ENCODE measurements around the gene JAKMIP2. TPM values are rescaled to one million over a fixed set of nuclear protein-coding genes. Genes with fewer than 3 reads are reported as not detected.
"Not testable (repeated sequence)": the region's sequence is repeated elsewhere in the genome, so short reads cannot be mapped to it uniquely, and the experiment has no call there.

The JAKMIP2 gene
- polyA plus RNA-seq, 1 donor from 2014 or later, result 46.3 TPM

DNA sequence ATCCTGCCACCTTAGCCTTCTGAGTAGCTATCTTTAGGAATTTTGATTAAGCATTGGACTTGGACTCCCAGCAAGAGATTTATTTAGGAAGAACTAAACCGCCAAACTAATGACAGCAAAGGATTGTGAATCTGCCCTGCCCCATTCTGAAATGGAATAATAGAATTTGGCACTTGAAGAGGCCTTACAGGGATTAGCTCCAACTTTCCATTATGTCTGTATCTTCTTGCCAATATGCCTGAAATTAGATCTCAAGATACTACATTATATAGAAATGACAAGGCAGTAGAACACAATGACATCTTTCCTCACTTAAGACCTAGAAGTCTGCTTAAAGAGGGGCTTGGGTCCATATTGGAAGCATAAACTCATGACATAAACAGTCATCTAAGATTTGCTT, 195.7 kb downstream of the JAKMIP2 start:
- H3K9me2 ChIP-seq (ENCODE audit: insufficient read depth, low read length), result no peaks in the 10 kb centered on the region
- no peak overlapping the region for H3K4me3 ChIP-seq (ENCODE audit: low read length)
- H3K9ac ChIP-seq (ENCODE audit: low read length), result no peak overlapping the region
- no peaks in the 10 kb centered on the region for H4K20me1 ChIP-seq (ENCODE audit: insufficient read depth)
- no peak overlapping the region for H3K27ac ChIP-seq (ENCODE audit: low read length)
- no peaks in the 10 kb centered on the region for H3K9me3 ChIP-seq (ENCODE audit: low read length)
- no peaks in the 10 kb centered on the region for H3F3A ChIP-seq (ENCODE audit: insufficient read depth, low read length, poor library complexity, severe bottlenecking)
- no peak overlapping the region for H2AFZ ChIP-seq (ENCODE audit: low read depth, low read length)
- TF ChIP-seq RAD21 (conservative IDR thresholded peaks at IDR 0.05), result no peak
- TF ChIP-seq TAF1 (IDR thresholded peaks at IDR 0.05; ENCODE audit: low read depth), result no peak
- TF ChIP-seq, protein P1, sequence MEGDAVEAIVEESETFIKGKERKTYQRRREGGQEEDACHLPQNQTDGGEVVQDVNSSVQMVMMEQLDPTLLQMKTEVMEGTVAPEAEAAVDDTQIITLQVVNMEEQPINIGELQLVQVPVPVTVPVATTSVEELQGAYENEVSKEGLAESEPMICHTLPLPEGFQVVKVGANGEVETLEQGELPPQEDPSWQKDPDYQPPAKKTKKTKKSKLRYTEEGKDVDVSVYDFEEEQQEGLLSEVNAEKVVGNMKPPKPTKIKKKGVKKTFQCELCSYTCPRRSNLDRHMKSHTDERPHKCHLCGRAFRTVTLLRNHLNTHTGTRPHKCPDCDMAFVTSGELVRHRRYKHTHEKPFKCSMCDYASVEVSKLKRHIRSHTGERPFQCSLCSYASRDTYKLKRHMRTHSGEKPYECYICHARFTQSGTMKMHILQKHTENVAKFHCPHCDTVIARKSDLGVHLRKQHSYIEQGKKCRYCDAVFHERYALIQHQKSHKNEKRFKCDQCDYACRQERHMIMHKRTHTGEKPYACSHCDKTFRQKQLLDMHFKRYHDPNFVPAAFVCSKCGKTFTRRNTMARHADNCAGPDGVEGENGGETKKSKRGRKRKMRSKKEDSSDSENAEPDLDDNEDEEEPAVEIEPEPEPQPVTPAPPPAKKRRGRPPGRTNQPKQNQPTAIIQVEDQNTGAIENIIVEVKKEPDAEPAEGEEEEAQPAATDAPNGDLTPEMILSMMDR (IDR thresholded peaks at IDR 0.05; ENCODE audit: poor library complexity, severe bottlenecking), result no peak
- H3K27me3 ChIP-seq (ENCODE audit: insufficient read depth, low read depth, low read length), result no peaks in the 10 kb centered on the region
- no peak overlapping the region for H3K4me2 ChIP-seq (ENCODE audit: low read length)
- no peaks in the 10 kb centered on the region for H3K79me2 ChIP-seq (replicated peaks; ENCODE audit: insufficient read depth, low read length)
- no peaks in the 10 kb centered on the region for H3K36me3 ChIP-seq (ENCODE audit: insufficient read depth, low read length)

DNA sequence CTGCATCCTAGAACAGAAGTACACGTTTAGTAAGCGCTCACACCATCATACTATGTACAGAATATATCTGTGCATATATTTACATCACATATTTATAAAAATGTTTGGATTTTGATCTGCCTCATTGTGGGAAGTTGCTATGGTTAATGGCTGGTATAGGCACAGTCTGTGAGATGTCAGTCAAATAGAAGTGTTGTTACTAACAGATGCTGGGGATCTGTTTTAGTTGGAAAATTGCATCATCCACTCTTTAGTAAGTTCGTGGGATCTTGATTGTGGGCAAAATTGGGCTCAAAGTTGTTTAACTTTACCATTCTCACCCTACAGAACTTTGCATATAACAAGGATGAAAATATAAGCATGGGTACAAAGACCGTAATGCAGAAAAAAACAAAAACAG, 196.3 kb downstream of the JAKMIP2 start:
- Histone ChIP-seq H3F3A (ENCODE audit: insufficient read depth, low read length, poor library complexity, severe bottlenecking) (no peaks in the 10 kb centered on the region), H4K20me1 (ENCODE audit: insufficient read depth) (no peaks in the 10 kb centered on the region), H2AFZ (ENCODE audit: low read depth, low read length) (no peak overlapping the region), H3K9ac (ENCODE audit: low read length) (no peak overlapping the region), H3K27ac (ENCODE audit: low read length) (no peak overlapping the region), H3K4me3 (ENCODE audit: low read length) (no peak overlapping the region), H3K79me2 (replicated peaks; ENCODE audit: insufficient read depth, low read length) (no peaks in the 10 kb centered on the region), H3K9me2 (ENCODE audit: insufficient read depth, low read length) (no peaks in the 10 kb centered on the region), H3K27me3 (ENCODE audit: insufficient read depth, low read depth, low read length) (no peaks in the 10 kb centered on the region), H3K4me2 (ENCODE audit: low read length) (no peak overlapping the region), H3K9me3 (ENCODE audit: low read length) (no peaks in the 10 kb centered on the region), H3K36me3 (ENCODE audit: insufficient read depth, low read length) (no peaks in the 10 kb centered on the region)
- TF ChIP-seq, protein P2, sequence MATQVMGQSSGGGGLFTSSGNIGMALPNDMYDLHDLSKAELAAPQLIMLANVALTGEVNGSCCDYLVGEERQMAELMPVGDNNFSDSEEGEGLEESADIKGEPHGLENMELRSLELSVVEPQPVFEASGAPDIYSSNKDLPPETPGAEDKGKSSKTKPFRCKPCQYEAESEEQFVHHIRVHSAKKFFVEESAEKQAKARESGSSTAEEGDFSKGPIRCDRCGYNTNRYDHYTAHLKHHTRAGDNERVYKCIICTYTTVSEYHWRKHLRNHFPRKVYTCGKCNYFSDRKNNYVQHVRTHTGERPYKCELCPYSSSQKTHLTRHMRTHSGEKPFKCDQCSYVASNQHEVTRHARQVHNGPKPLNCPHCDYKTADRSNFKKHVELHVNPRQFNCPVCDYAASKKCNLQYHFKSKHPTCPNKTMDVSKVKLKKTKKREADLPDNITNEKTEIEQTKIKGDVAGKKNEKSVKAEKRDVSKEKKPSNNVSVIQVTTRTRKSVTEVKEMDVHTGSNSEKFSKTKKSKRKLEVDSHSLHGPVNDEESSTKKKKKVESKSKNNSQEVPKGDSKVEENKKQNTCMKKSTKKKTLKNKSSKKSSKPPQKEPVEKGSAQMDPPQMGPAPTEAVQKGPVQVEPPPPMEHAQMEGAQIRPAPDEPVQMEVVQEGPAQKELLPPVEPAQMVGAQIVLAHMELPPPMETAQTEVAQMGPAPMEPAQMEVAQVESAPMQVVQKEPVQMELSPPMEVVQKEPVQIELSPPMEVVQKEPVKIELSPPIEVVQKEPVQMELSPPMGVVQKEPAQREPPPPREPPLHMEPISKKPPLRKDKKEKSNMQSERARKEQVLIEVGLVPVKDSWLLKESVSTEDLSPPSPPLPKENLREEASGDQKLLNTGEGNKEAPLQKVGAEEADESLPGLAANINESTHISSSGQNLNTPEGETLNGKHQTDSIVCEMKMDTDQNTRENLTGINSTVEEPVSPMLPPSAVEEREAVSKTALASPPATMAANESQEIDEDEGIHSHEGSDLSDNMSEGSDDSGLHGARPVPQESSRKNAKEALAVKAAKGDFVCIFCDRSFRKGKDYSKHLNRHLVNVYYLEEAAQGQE (IDR thresholded peaks at IDR 0.05; ENCODE audit: borderline replicate concordance), result no peak
- TF ChIP-seq EP300 (conservative IDR thresholded peaks at IDR 0.05; ENCODE audit: poor library complexity, severe bottlenecking) (no peak), MXI1 (conservative IDR thresholded peaks at IDR 0.05; ENCODE audit: poor library complexity, severe bottlenecking) (no peak), SMC3 (conservative IDR thresholded peaks at IDR 0.05; ENCODE audit: poor library complexity) (no peak), RAD21 (conservative IDR thresholded peaks at IDR 0.05) (no peak), POLR2AphosphoS5 (IDR thresholded peaks at IDR 0.05) (no peak), TAF1 (IDR thresholded peaks at IDR 0.05; ENCODE audit: low read depth) (no peak), EZH2 (IDR thresholded peaks at IDR 0.05; ENCODE audit: borderline replicate concordance, insufficient read depth, low read length, poor library complexity, severe bottlenecking) (no peak)
- TF ChIP-seq, protein P1 (IDR thresholded peaks at IDR 0.05; ENCODE audit: poor library complexity, severe bottlenecking), result no peak

DNA sequence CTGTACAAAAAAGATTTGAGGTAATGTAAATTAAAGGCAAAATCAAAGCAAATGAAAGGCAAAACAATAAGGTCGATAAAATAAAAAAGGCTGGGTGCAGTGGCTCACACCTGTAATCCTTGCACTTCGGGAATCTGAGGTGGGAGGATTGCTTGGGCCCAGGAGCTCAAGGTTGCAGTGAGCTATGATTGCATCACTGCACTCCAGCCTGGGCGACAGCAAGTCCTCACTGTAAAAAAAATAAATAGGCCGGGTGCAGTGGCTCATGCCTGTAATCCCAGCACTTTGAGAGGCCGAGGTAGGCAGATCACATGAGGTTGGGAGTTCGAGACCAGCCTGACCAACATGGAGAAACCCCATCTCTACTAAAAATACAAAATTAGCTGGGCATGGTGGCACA, 200.3 kb downstream of the JAKMIP2 start:
- not testable (repeated sequence) for H3K79me2 ChIP-seq (replicated peaks; ENCODE audit: insufficient read depth, low read length); H3K9ac ChIP-seq (ENCODE audit: low read length); H3K27ac ChIP-seq (ENCODE audit: low read length); H3K27me3 ChIP-seq (ENCODE audit: insufficient read depth, low read depth, low read length); H3K9me2 ChIP-seq (ENCODE audit: insufficient read depth, low read length); H4K20me1 ChIP-seq (ENCODE audit: insufficient read depth); H3K4me3 ChIP-seq (ENCODE audit: low read length); H3K4me2 ChIP-seq (ENCODE audit: low read length); H2AFZ ChIP-seq (ENCODE audit: low read depth, low read length); H3K36me3 ChIP-seq (ENCODE audit: insufficient read depth, low read length); H3F3A ChIP-seq (ENCODE audit: insufficient read depth, low read length, poor library complexity, severe bottlenecking); H3K9me3 ChIP-seq (ENCODE audit: low read length)

DNA sequence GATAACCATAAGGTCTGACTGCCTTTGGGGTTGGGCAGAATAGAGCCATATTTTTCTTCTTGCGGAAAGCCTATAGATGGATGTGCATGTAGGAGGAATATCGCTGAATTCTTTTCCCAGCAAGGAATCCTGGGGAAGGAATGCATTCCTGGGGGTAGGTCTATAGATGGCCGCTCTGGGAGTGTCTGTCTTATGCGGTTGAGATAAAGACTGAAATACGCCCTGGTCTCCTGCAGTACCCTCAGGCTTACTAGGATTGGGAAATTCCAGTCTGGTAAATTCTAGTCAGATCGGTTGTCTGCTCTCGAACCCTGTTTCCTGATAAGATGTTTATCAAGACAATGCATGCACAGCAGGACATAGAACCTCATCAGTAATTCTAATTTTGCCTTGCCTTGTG, 202.1 kb downstream of the JAKMIP2 start:
- H3K9me2 ChIP-seq (ENCODE audit: insufficient read depth, low read length); H3K27ac ChIP-seq (ENCODE audit: low read length); H3K4me3 ChIP-seq (ENCODE audit: low read length); H3K9me3 ChIP-seq (ENCODE audit: low read length); H3K36me3 ChIP-seq (ENCODE audit: insufficient read depth, low read length); H3F3A ChIP-seq (ENCODE audit: insufficient read depth, low read length, poor library complexity, severe bottlenecking); H3K4me2 ChIP-seq (ENCODE audit: low read length); H3K79me2 ChIP-seq (replicated peaks; ENCODE audit: insufficient read depth, low read length); H4K20me1 ChIP-seq (ENCODE audit: insufficient read depth); H3K27me3 ChIP-seq (ENCODE audit: insufficient read depth, low read depth, low read length); H3K9ac ChIP-seq (ENCODE audit: low read length); H2AFZ ChIP-seq (ENCODE audit: low read depth, low read length): not testable (repeated sequence)
